Natural killer cell (primary cell): Measurements from ENCODE around the gene SERPINA12. TPM values are rescaled to one million over a fixed set of nuclear protein-coding genes. Genes with fewer than 3 reads are reported as not detected.

Experiments
- ATAC-seq, 3 donors: fragments of 150-1000 bp in 2 of 3; fragments of 200-7000 bp in 1 of 3; cut with Tn5 transposase; 1 replicate in 1 of 3; 2 replicates in 2 of 3; pipeline ENCODE4 v1.10.0; 2021; ENCODE audit warnings: mild to moderate bottlenecking in 2 of 3, moderate library complexity in 2 of 3
- DNase-seq, 2 donors: peaks; one replicate each; pipeline versions ENCODE4 v3.0.0 to v3.0.0-alpha.2; 2013 to 2021; ENCODE audit warnings: mixed read lengths in 1 of 2
- H3K27ac ChIP-seq: one replicate; pipeline ENCODE4 v1.5.1; 2013; ENCODE audit warnings: mild to moderate bottlenecking, low read length
- H3K27me3 ChIP-seq: one replicate; pipeline ENCODE4 v1.6.1; 2013; ENCODE audit warnings: low read length; ENCODE audit not compliant: control insufficient read depth, insufficient read depth
- H3K36me3 ChIP-seq: one replicate; pipeline ENCODE4 v1.6.1; 2013; ENCODE audit warnings: low read length; ENCODE audit not compliant: control insufficient read depth, insufficient read depth
- H3K4me1 ChIP-seq: one replicate; pipeline ENCODE4 v1.6.1; 2013; ENCODE audit warnings: low read length; ENCODE audit not compliant: control insufficient read depth, insufficient read depth
- H3K4me3 ChIP-seq: one replicate; pipeline ENCODE4 v1.5.1; 2013; ENCODE audit warnings: low read length
- H3K9me3 ChIP-seq: one replicate; pipeline ENCODE4 v1.6.1; 2013; ENCODE audit warnings: low read length; ENCODE audit not compliant: control insufficient read depth, insufficient read depth
- H3K27ac Mint-ChIP-seq, 2 donors: one replicate each; pipeline ENCODE4 v1.8.0; 2022; ENCODE audit warnings: mild to moderate bottlenecking in 2 of 2, mixed read lengths in 2 of 2, moderate library complexity in 1 of 2
- H3K27me3 Mint-ChIP-seq, 2 donors: one replicate each; pipeline ENCODE4 v1.8.0; 2022; ENCODE audit warnings: low read depth in 2 of 2, mixed read lengths in 2 of 2
- H3K36me3 Mint-ChIP-seq: one replicate; pipeline ENCODE4 v1.8.0; 2022; ENCODE audit warnings: mixed read lengths
- H3K4me1 Mint-ChIP-seq, 2 donors: one replicate each; pipeline ENCODE4 v1.8.0; 2022; ENCODE audit warnings: mixed read lengths in 2 of 2
- H3K4me3 Mint-ChIP-seq: one replicate; pipeline ENCODE4 v1.8.0; 2022; ENCODE audit warnings: mild to moderate bottlenecking, moderate library complexity, mixed read lengths
- H3K9me3 Mint-ChIP-seq, 2 donors: one replicate each; pipeline ENCODE4 v1.8.0; 2022; ENCODE audit warnings: mixed read lengths in 2 of 2
- WGBS: methylation state at CpG from one replicate; pipeline ENCODE4 v1.1.7; 2013; ENCODE audit warnings: missing lambda C conversion rate; ENCODE audit not compliant: insufficient coverage; 5-methylcytosine and 5-hydroxymethylcytosine counted together
- intact Hi-C: fragments of 100-400 bp; cut with micrococcal nuclease; formaldehyde crosslinking; loops from one replicate; pipeline ENCODE4 v1.14.2; 2022
- total RNA-seq, 4 donors: library from RNA; stranded (reverse); fragments of 120-200 nt in 1 of 4; gene quantifications; one replicate each; pipeline versions ENCODE4 v1.2.3 to v1.2.4, GENCODE V29; 2013 to 2022
- TF ChIP-seq, protein P1 (sequence below): fragments of 200-600 bp; IDR thresholded peaks from one replicate; pipeline ENCODE4 v1.8.0; 2022; ENCODE audit warnings: antibody characterized with exemption

The SERPINA12 gene
- total RNA-seq, 3 donors from 2014 or later (not counting 1 experiment from before 2014, with no cell fraction given) = not detected

DNA sequence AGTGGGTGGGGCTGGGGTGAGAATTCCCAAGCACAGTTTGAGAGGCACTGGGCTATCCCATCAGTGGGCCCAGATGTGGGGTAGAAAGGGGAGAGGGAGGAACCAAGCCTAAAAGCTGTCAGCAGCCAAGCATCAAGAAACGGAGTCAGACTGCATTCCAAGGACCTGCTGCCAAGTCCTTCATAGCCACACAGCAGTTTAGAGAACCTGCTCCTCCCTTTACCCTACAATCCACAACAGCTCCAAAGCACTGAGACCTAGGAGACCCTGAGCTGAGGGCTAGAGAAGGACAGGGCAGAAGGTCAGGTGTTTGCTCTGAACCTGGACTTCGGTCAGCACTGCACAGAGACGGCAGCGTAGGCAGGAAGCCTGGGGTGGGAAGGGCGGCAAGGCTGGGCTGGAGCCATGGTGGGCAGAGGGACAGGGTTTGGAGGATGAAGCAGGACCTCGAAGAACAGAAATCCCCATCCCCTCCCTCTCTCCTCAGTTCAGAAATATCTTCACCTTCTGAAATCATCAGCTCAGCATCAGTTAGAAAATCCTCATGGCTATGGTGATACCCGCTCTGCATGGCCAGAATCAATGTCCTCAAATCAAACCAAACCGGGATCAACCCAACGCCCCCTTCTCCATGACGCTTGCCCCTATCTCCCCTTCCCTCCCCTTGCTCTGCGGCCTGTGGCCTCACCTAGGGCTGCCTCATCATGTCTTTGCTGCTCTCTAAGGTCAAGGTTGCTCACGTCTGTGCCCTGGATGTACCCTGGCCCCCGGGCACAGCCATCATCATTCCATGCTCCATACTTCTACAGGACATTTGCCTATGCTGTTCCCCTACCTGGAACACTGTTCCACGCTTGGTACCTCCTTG lies 39.1 kb upstream of the SERPINA12 start:
- H3K4me1 Mint-ChIP-seq = no peaks in the 10 kb centered on the region
- 89% methylated on average over 14 of the region's 14 CpGs for WGBS
- peaks cover 0 to 18% of the 10 kb centered on the region in 2 donors for H3K27me3 Mint-ChIP-seq
- no peaks in the 10 kb centered on the region for H3K36me3 Mint-ChIP-seq
- no peaks in the 10 kb centered on the region for H3K9me3 Mint-ChIP-seq
- H3K4me3 Mint-ChIP-seq = no peak overlapping the region
- Histone ChIP-seq H3K4me1 (no peaks in the 10 kb centered on the region), H3K9me3 (no peaks in the 10 kb centered on the region), H3K36me3 (no peaks in the 10 kb centered on the region), H3K27me3 (peaks cover 4% of the 10 kb centered on the region), H3K27ac (no peak overlapping the region), H3K4me3 (no peak overlapping the region)
- no peak for DNase-seq
- TF ChIP-seq, protein P1, sequence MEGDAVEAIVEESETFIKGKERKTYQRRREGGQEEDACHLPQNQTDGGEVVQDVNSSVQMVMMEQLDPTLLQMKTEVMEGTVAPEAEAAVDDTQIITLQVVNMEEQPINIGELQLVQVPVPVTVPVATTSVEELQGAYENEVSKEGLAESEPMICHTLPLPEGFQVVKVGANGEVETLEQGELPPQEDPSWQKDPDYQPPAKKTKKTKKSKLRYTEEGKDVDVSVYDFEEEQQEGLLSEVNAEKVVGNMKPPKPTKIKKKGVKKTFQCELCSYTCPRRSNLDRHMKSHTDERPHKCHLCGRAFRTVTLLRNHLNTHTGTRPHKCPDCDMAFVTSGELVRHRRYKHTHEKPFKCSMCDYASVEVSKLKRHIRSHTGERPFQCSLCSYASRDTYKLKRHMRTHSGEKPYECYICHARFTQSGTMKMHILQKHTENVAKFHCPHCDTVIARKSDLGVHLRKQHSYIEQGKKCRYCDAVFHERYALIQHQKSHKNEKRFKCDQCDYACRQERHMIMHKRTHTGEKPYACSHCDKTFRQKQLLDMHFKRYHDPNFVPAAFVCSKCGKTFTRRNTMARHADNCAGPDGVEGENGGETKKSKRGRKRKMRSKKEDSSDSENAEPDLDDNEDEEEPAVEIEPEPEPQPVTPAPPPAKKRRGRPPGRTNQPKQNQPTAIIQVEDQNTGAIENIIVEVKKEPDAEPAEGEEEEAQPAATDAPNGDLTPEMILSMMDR = no peak
- ATAC-seq = no peak
- no peak overlapping the region for H3K27ac Mint-ChIP-seq
- intact Hi-C loops = no loop called here

DNA sequence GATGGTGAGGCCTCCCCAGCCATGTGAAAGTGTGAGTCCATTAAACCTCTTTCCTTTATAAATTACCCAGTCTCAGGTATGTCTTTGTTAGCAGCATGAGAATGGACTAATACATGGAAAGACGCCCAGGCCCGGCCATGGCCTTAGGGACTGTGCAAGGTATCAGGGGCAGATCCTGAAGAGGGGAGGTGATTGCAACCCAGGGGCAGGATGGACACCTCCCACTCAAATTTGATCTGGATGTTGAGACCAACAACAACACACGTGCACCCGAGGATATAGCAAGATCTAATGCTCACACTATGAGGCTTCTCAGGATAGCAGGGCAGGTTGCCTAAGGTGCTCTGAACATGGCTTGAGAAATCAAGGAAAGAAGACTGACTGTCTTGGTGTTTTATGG lies 38.5 kb upstream of the SERPINA12 start:
- no peak overlapping the region for H3K27ac Mint-ChIP-seq

DNA sequence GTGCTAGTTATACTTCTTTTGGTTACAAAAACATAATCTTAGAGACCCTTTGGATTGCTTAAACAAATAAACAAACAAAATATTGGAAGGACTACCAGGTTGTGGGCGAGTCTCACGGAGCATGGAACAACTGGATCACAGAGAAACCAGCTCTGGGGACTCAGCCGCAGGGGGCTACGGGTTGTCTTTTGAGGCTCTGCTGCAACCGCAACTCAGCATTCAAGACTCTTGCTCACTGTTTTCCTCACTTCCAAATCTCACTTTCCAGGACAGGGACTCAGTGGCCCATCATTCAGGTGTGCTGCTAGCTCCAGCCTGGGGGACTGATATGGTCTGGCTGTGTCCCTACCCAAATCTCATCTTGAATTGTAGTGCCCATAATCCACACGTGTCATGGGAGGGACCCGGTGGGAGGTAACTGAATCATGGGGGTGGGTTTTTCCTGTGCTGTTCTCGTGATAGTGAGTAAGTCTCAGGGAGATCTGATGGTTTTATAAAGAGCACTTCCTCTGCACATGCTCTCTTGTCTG lies 37.9 kb upstream of the SERPINA12 start:
- Mint-ChIP-seq H3K27me3 (peaks cover 0 to 9% of the 10 kb centered on the region in 2 donors), H3K27ac (no peak overlapping the region), H3K4me3 (no peak overlapping the region), H3K9me3 (no peaks in the 10 kb centered on the region), H3K36me3 (no peaks in the 10 kb centered on the region), H3K4me1 (no peaks in the 10 kb centered on the region)
- Histone ChIP-seq H3K9me3 (no peaks in the 10 kb centered on the region), H3K4me1 (no peaks in the 10 kb centered on the region), H3K4me3 (no peak overlapping the region), H3K27me3 (peaks cover 4% of the 10 kb centered on the region), H3K36me3 (no peaks in the 10 kb centered on the region), H3K27ac (no peak overlapping the region)
- TF ChIP-seq, protein P1 = no peak
- DNase-seq (no peak), ATAC-seq (no peak)
- WGBS = 86% methylated on average over 7 of the region's 8 CpGs
- intact Hi-C loops = no loop called here

More for the DNA sequence above, 38.5 kb upstream of the SERPINA12 start:
- Histone ChIP-seq H3K27ac (no peak overlapping the region), H3K4me1 (no peaks in the 10 kb centered on the region), H3K4me3 (no peak overlapping the region), H3K9me3 (no peaks in the 10 kb centered on the region), H3K36me3 (no peaks in the 10 kb centered on the region), H3K27me3 (peaks cover 4% of the 10 kb centered on the region)
- intact Hi-C loops = no loop called here
- no peak overlapping the region for H3K4me3 Mint-ChIP-seq
- no peaks in the 10 kb centered on the region for H3K36me3 Mint-ChIP-seq
- 75% methylated on average over 4 of the region's 4 CpGs for WGBS
- no peaks in the 10 kb centered on the region for H3K9me3 Mint-ChIP-seq
- no peaks in the 10 kb centered on the region for H3K4me1 Mint-ChIP-seq
- TF ChIP-seq, protein P1 = no peak
- ATAC-seq (no peak), DNase-seq (no peak)
- H3K27me3 Mint-ChIP-seq = peaks cover 0 to 14% of the 10 kb centered on the region in 2 donors
